ENCODE measurements around the gene UNC13A.

UNC13A gene

DNA sequence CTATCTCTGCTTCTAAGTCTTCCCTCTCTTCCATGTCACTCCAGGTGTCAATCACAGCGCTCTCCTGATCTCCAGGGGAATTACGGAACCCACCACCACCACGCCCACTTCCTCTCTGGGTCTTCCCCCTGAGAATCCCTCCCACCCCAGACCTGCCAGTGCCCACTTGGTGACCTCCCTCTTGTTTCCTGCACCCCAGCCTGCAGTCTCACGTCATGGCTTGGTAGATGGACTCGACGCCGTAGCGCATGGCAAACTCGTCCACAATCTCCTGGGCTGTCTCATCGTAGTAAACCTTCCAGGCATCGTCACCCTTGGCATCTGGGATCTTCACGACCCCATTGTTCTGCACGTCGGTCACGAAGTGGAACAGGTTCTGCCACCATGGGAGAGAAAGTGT is 47.0 kb downstream of the UNC13A start:
- Histone ChIP-seq H4K20me1 (ENCODE audit: low read depth, low read length) (no peaks in the 10 kb centered on the region), H3K27me3 (ENCODE audit: low read length) (no peaks in the 10 kb centered on the region), H3K27ac (ENCODE audit: low read depth, low read length) (no peak overlapping the region), H2AFZ (ENCODE audit: low read depth, low read length, severe bottlenecking) (no peak overlapping the region), H3K4me2 (ENCODE audit: low read depth, low read length, poor library complexity, severe bottlenecking) (no peak overlapping the region), H3F3A (ENCODE audit: insufficient read depth) (no peaks in the 10 kb centered on the region), H3K36me3 (ENCODE audit: low read length) (no peaks in the 10 kb centered on the region), H3K9me2 (replicated peaks; ENCODE audit: insufficient read depth, low read length) (no peaks in the 10 kb centered on the region), H3K4me3 (ENCODE audit: insufficient read depth, low read length, poor library complexity, severe bottlenecking) (no peak overlapping the region), H3K79me2 (ENCODE audit: insufficient read depth, low read length) (no peaks in the 10 kb centered on the region), H3K9ac (ENCODE audit: low read length) (no peak overlapping the region), H3K9me3 (ENCODE audit: insufficient read depth, low read length) (no peaks in the 10 kb centered on the region)
- TF ChIP-seq EZH2phosphoT487 (conservative IDR thresholded peaks at IDR 0.05; ENCODE audit: low read length): no peak
- no peak for TF ChIP-seq CTCF (IDR thresholded peaks at IDR 0.05; ENCODE audit: insufficient read depth, low read length, poor library complexity, severe bottlenecking)

GRCh38 chr19:17633700-17634099 is 54.5 kb downstream of the UNC13A start:
- TF ChIP-seq EZH2phosphoT487 (conservative IDR thresholded peaks at IDR 0.05; ENCODE audit: low read length) (no peak), CTCF (IDR thresholded peaks at IDR 0.05; ENCODE audit: insufficient read depth, low read length, poor library complexity, severe bottlenecking) (no peak)
- Histone ChIP-seq H3F3A (ENCODE audit: insufficient read depth) (no peaks in the 10 kb centered on the region), H2AFZ (ENCODE audit: low read depth, low read length, severe bottlenecking) (no peak overlapping the region), H3K4me2 (ENCODE audit: low read depth, low read length, poor library complexity, severe bottlenecking) (no peak overlapping the region), H4K20me1 (ENCODE audit: low read depth, low read length) (no peaks in the 10 kb centered on the region), H3K9me3 (ENCODE audit: insufficient read depth, low read length) (no peaks in the 10 kb centered on the region), H3K27me3 (ENCODE audit: low read length) (no peaks in the 10 kb centered on the region), H3K9ac (ENCODE audit: low read length) (no peak overlapping the region), H3K79me2 (ENCODE audit: insufficient read depth, low read length) (no peaks in the 10 kb centered on the region), H3K36me3 (ENCODE audit: low read length) (no peaks in the 10 kb centered on the region), H3K27ac (ENCODE audit: low read depth, low read length) (no peak overlapping the region), H3K9me2 (replicated peaks; ENCODE audit: insufficient read depth, low read length) (no peaks in the 10 kb centered on the region), H3K4me3 (ENCODE audit: insufficient read depth, low read length, poor library complexity, severe bottlenecking) (no peak overlapping the region)

- no peak overlapping the region for H3K9ac ChIP-seq (ENCODE audit: low read length)
- H3K9me3 ChIP-seq (ENCODE audit: insufficient read depth, low read length): no peaks in the 10 kb centered on the region
- no peak overlapping the region for H2AFZ ChIP-seq (ENCODE audit: low read depth, low read length, severe bottlenecking)
- TF ChIP-seq EZH2phosphoT487 (conservative IDR thresholded peaks at IDR 0.05; ENCODE audit: low read length) (no peak), CTCF (IDR thresholded peaks at IDR 0.05; ENCODE audit: insufficient read depth, low read length, poor library complexity, severe bottlenecking) (no peak)
- no peaks in the 10 kb centered on the region for H4K20me1 ChIP-seq (ENCODE audit: low read depth, low read length)
- H3K9me2 ChIP-seq (replicated peaks; ENCODE audit: insufficient read depth, low read length): no peaks in the 10 kb centered on the region
- no peaks in the 10 kb centered on the region for H3F3A ChIP-seq (ENCODE audit: insufficient read depth)
- H3K27ac ChIP-seq (ENCODE audit: low read depth, low read length): no peak overlapping the region
- H3K4me3 ChIP-seq (ENCODE audit: insufficient read depth, low read length, poor library complexity, severe bottlenecking): no peak overlapping the region
- no peaks in the 10 kb centered on the region for H3K27me3 ChIP-seq (ENCODE audit: low read length)
- H3K79me2 ChIP-seq (ENCODE audit: insufficient read depth, low read length): no peaks in the 10 kb centered on the region
- H3K4me2 ChIP-seq (ENCODE audit: low read depth, low read length, poor library complexity, severe bottlenecking): no peak overlapping the region
- H3K36me3 ChIP-seq (ENCODE audit: low read length): no peaks in the 10 kb centered on the region
Observed at GRCh38 chr19:17632577-17632976, 55.6 kb downstream of the UNC13A start.

GRCh38 chr19:17629760-17630159 is 58.4 kb downstream of the UNC13A start:
- H2AFZ ChIP-seq (ENCODE audit: low read depth, low read length, severe bottlenecking): no peak overlapping the region
- no peaks in the 10 kb centered on the region for H3K36me3 ChIP-seq (ENCODE audit: low read length)
- no peak for TF ChIP-seq CTCF (IDR thresholded peaks at IDR 0.05; ENCODE audit: insufficient read depth, low read length, poor library complexity, severe bottlenecking)
- TF ChIP-seq EZH2phosphoT487 (conservative IDR thresholded peaks at IDR 0.05; ENCODE audit: low read length): no peak
- no peaks in the 10 kb centered on the region for H3K79me2 ChIP-seq (ENCODE audit: insufficient read depth, low read length)
- no peak overlapping the region for H3K27ac ChIP-seq (ENCODE audit: low read depth, low read length)
- no peaks in the 10 kb centered on the region for H3K27me3 ChIP-seq (ENCODE audit: low read length)
- H4K20me1 ChIP-seq (ENCODE audit: low read depth, low read length): no peaks in the 10 kb centered on the region
- no peak overlapping the region for H3K9ac ChIP-seq (ENCODE audit: low read length)
- H3K4me3 ChIP-seq (ENCODE audit: insufficient read depth, low read length, poor library complexity, severe bottlenecking): no peak overlapping the region
- no peaks in the 10 kb centered on the region for H3K9me2 ChIP-seq (replicated peaks; ENCODE audit: insufficient read depth, low read length)
- H3K9me3 ChIP-seq (ENCODE audit: insufficient read depth, low read length): no peaks in the 10 kb centered on the region
- no peaks in the 10 kb centered on the region for H3F3A ChIP-seq (ENCODE audit: insufficient read depth)
- H3K4me2 ChIP-seq (ENCODE audit: low read depth, low read length, poor library complexity, severe bottlenecking): no peak overlapping the region
